LHCN-M2 (cell line): ENCODE measurements around the gene DPYD. TPM values are rescaled to one million over a fixed set of nuclear protein-coding genes. Genes with fewer than 3 reads are reported as not detected.

Experiments
- DNase-seq: peaks from one replicate; pipeline ENCODE4 v3.0.0-alpha.2; 2012; ENCODE audit warnings: low read depth
- total RNA-seq: library from RNA; depleted of rRNA; stranded (reverse); fragments of >200 nt; gene quantifications from 2 replicates; pipeline ENCODE4 v1.2.3, GENCODE V29; 2014

Gene DPYD
- total RNA-seq, 1 experiment from 2014 or later: 39.9 TPM

DNA sequence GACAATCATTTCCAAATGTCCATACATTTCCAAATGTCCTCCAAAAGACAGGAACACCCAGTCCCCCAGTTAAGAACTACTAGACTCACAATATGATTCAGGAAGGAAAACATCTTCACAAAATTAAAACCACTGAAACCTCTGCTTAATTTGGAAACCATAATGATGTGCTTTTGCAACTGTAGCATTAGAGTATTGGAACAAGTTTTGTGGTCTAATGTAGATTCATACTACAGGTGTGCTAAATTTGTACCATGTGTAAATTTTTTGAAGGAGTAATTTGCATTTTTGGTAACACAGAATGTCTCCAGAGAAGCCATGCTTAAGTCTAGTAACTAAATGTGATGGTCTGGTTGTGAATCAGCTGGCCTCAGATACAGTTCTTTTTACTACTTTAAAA is 129.6 kb downstream of the DPYD start:
- DNase-seq: no peak

DNA sequence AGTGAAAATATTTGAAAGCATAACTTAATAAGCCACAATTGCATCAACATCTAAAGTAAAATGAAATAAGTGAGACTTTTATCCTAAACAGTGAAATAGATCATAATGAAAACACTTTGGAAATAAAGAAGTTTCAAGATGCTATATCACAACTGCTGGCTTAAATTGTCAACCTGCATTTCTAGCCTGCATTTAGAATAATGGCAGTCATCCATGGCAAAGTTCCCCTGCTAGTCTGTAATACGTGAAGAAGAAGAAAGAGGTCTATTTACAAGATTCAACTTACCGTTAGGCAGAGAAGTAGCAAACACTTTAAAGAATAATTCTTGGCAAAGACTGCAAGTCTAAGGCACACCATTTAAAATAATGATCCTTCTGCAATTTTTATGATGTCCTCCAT is 133.6 kb downstream of the DPYD start:
- DNase-seq: no peak

DNA sequence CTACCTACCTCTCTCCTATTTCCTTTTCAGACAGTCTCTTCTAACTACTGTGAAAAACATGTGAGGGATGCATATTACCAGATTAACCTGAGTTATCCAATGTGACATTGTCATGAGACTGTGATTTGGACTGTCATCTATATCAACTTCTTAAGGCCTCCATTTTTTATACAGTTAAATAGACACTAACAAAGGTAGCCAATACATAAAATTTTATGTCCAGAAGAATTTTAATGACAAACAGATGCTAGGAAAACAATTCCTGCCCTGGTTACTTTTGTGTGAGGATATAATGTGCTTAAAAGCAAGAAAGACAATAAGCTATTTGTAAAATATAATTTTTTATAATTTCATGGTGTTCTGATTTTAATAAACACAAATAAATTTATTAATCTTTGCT is 136.2 kb downstream of the DPYD start:
- DNase-seq: no peak

GRCh38 chr1:97783751-97784150 is 137.1 kb downstream of the DPYD start:
- no peak for DNase-seq

- DNase-seq: no peak
Measured at GRCh38 chr1:97781762-97782337, 139.0 kb downstream of the DPYD start.

- no peak for DNase-seq
Measured at GRCh38 chr1:97780884-97781283, 139.9 kb downstream of the DPYD start.

DNA sequence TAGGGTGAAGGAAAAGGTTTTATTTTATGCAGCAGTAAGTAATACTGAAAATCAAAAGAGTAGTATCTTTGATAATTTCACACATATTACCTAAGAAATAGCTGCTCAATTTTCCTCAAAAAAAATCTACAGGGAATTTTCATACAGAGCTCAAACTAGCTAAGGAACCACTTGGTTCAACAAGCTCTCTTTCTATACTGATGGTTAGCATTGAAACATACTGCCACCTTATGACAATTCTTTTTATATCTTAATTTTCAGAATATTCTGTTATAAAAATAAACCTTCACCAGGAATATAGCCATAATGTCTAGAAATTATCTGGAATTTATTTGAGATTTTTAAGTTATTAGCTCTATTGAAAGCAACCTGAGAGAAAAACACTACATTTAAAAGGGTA is 142.1 kb downstream of the DPYD start:
- peak; percentile 17 for DNase-seq

DNA sequence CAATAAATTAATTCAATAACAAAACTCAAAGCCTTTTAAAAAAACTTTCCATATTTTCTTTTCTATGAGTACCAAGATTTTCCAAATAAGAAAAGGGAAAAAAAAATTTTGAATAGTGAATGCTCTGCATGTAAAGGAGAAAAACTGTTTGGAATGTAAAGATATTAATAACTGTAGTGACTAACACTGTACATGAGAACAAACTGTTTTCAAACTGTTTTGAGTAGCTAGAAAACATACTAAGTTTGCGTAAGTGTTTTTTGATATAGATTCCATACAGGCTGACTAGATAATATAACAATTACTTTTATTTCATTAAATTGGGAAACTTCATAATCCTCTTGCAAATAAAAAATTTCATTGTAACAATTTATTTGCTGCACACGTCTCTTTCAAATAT is 150.5 kb downstream of the DPYD start:
- DNase-seq: no peak

- no peak for DNase-seq
Measured at GRCh38 chr1:97767381-97767780, 153.5 kb downstream of the DPYD start.

GRCh38 chr1:97764991-97765390 is 155.8 kb downstream of the DPYD start:
- no peak for DNase-seq

DNA sequence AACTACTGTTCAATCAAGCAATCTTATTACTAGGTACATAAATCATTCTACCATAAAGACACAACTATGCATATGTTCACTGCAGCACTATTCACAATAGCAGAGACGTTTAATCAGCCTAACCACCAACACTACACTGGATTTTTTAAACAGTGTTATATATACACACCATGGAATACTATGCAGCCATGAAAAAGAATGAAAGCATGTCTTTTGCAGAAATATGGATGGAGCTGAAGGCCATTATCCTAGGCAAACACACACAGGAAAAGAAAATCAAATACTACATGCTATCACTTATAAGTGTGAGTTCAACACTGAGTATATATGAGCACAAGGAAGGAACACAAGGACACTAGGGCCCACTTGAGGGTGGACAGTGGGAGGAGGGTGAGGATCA is 159.2 kb downstream of the DPYD start:
- DNase-seq: no peak

- DNase-seq: no peak
Measured at GRCh38 chr1:97759078-97759477, 161.8 kb downstream of the DPYD start.

DNA sequence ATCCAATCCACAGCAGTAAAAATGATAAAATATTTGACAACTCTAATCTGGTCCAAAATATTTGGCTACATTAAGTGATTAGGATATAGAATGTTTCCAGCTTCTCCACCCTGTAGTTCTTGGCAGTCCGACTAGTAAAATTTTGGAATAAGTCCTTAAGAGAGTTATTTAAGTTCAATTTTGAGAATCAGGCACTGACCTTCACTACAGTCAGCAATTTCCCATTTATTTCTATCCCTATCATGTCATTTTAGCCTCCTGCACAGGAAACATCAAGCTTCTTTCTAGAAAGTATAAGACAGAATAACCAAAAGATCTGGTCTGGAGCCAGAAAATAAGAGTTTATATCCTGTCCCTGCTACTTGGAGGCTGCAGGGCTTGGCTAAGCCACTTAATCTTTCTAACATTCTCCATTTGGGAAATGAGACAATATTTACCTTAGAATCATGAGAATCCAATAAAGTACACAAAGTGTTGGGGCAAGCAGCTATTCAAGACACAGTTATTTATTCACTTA is 162.2 kb downstream of the DPYD start:
- no peak for DNase-seq

- DNase-seq: peak; percentile 24
Measured at GRCh38 chr1:97745912-97746311, 174.9 kb downstream of the DPYD start.

DNA sequence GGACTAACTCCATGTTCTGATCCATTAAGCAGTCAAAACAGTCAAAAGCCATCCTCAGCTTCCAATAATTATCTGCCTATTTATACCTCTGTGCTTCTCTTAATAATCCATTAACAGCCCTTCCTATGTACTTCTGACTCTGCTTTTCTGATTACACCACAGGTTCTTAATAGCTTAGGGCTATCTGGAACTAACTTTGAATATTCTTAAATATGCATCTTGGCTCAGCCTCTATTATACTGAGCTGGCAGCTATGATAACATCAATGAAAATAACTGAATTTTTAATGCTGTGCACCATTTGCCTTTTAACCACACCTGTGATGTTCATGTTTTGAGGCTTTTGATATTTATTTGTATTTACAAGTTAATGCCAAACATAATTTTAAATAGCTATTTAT is 175.9 kb downstream of the DPYD start:
- no peak for DNase-seq

DNA sequence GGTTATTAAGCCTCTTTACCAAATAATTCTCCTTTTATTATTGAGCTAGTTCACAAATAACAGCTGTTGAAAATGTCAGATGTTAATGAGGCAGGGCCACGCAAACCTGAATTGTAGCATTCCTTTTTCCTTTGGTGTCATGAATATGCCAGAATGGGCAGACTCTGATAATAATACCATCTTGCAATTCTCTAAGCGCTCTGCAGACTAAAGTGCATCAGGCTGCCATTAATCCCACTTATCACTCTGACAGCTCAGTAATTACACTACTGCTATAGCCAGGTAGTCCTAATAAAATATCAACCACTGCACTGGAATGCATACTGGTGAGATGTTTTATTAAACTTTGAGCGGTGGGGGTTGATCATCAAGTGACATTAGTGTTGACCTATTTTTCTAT is 177.7 kb downstream of the DPYD start:
- no peak for DNase-seq

DNA sequence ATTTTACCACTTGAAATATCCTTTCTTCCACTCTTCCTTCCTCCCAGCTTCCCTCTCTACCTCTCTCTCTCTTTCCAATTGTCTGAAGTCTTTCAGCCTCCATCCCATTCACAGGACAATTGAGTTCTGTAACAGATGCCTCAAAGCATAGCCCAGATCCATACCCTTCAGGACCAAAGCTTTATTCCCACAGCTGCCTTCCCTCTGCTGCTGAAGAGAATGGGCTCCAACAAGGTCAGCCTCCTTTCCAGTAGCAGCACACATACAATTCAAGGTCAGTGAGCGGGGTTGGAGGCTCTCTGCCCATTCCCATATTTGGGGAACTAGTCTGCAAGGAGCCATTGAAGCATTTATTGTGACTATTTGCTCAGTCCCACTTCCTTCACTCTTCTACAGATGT is 179.9 kb downstream of the DPYD start:
- no peak for DNase-seq

GRCh38 chr1:97739596-97740103 is 181.2 kb downstream of the DPYD start:
- DNase-seq: peak; percentile 18

DNA sequence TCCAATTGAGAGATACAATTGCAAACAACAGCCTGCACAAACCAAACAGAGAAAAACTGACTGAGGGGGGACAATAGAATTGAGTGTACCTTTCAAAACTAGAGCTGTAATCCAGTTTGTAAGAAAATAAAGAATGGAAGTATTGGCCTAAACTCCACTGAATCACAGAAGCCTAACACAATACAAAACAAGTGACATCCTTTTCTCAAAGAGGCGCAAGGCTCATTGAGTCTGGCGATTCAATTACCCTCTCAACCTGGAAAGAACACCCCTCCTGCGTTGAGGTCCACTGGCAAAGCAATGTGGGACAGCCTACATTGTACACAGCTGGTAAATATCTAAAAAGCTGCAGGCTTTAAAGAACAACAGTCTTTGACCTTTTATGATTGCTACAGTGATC is 182.6 kb downstream of the DPYD start:
- no peak for DNase-seq

DNA sequence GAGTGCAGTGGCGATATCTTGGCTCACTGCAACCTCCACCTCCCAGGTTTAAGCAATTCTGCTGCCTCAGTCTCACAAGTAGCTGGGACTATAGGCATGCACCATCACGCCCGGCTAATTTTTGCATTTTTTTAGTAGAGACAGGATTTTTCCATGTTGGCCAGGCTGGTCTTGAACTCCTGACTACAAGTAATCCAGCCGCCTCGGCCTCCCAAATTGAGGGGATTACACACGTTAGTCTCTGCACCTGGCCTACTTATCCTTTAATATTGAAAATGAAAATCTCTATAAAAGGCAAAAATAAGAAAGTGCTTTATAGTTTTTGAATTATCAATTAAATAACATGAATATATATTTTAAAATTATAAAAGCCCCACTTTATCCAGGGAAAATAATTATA is 190.6 kb downstream of the DPYD start:
- no peak for DNase-seq

GRCh38 chr1:97728436-97728835 is 192.4 kb downstream of the DPYD start:
- no peak for DNase-seq

DNA sequence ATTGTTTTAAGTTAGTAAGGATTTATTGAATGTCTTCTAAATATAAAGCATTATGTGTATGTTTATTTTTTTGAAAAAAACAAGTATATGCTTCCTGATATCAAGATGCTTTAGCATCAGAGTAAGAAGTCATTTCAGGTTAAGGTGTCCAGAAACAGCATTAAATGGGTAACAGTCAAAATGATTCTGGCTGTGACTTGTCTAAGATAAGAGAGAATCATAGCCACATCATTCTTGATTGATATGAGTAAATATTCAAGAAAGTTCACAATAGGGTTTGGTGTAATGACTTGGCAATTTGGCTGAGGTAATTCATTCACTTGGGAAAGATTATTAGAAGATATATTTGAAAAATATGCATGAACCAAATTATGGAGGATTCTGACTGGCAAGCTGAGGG is 193.8 kb downstream of the DPYD start:
- no peak for DNase-seq

- DNase-seq: peak; percentile 12
Measured at GRCh38 chr1:97726386-97726785, 194.4 kb downstream of the DPYD start.

- peak; percentile 29 for DNase-seq
Measured at GRCh38 chr1:97721221-97721620, 199.6 kb downstream of the DPYD start.
